Neuron (in vitro differentiated cells): ENCODE data around the gene HS6ST3.
"Not testable (repeated sequence)": the region's sequence is repeated elsewhere in the genome, so short reads cannot be mapped to it uniquely, and the experiment has no call there.

Experiments used
- H2AFZ ChIP-seq: one replicate; pipeline ENCODE4 v1.6.1; 2013; ENCODE audit warnings: low read depth, mild to moderate bottlenecking, inconsistent platforms, low read length, moderate library complexity
- H3K27me3 ChIP-seq: one replicate; pipeline ENCODE4 v1.6.1; 2013; ENCODE audit warnings: low read length; ENCODE audit not compliant: insufficient read depth
- H3K36me3 ChIP-seq: one replicate; pipeline ENCODE4 v1.6.1; 2013; ENCODE audit warnings: low read length; ENCODE audit not compliant: insufficient read depth
- H3K4me1 ChIP-seq: one replicate; pipeline ENCODE4 v1.6.1; 2013; ENCODE audit warnings: low read length; ENCODE audit not compliant: insufficient read depth
- H3K4me3 ChIP-seq: 2 replicates; pipeline ENCODE4 v1.5.1; 2013; ENCODE audit warnings: mild to moderate bottlenecking, low read length, moderate library complexity
- H3K9me3 ChIP-seq: one replicate; pipeline ENCODE4 v1.6.1; 2013; ENCODE audit warnings: low read length

Gene HS6ST3

GRCh38 chr13:96749825-96750224 lies 659.9 kb downstream of the HS6ST3 start:
- H2AFZ ChIP-seq, result no peak overlapping the region
- no peaks in the 10 kb centered on the region for H3K36me3 ChIP-seq
- no peaks in the 10 kb centered on the region for H3K4me1 ChIP-seq
- H3K4me3 ChIP-seq, result no peak overlapping the region
- H3K27me3 ChIP-seq, result no peaks in the 10 kb centered on the region
- H3K9me3 ChIP-seq, result no peaks in the 10 kb centered on the region

- no peaks in the 10 kb centered on the region for H3K27me3 ChIP-seq
- H2AFZ ChIP-seq, result no peak overlapping the region
- H3K36me3 ChIP-seq, result no peaks in the 10 kb centered on the region
- no peak overlapping the region for H3K4me3 ChIP-seq
- H3K4me1 ChIP-seq, result no peaks in the 10 kb centered on the region
- H3K9me3 ChIP-seq, result no peaks in the 10 kb centered on the region
These were observed 661.2 kb downstream of the HS6ST3 start for GRCh38 chr13:96751089-96751488.

- H3K36me3 ChIP-seq, result no peaks in the 10 kb centered on the region
- no peaks in the 10 kb centered on the region for H3K9me3 ChIP-seq
- H3K4me1 ChIP-seq, result no peaks in the 10 kb centered on the region
- no peak overlapping the region for H2AFZ ChIP-seq
- H3K27me3 ChIP-seq, result no peaks in the 10 kb centered on the region
- no peak overlapping the region for H3K4me3 ChIP-seq
These were observed 673.0 kb downstream of the HS6ST3 start for GRCh38 chr13:96762876-96763275.

- Histone ChIP-seq H2AFZ (no peak overlapping the region), H3K4me1 (no peaks in the 10 kb centered on the region), H3K4me3 (no peak overlapping the region), H3K36me3 (no peaks in the 10 kb centered on the region), H3K27me3 (no peaks in the 10 kb centered on the region), H3K9me3 (no peaks in the 10 kb centered on the region)
These were observed 676.4 kb downstream of the HS6ST3 start for GRCh38 chr13:96766306-96766705.

- H3K27me3 ChIP-seq, result no peaks in the 10 kb centered on the region
- no peak overlapping the region for H2AFZ ChIP-seq
- no peaks in the 10 kb centered on the region for H3K4me1 ChIP-seq
- no peaks in the 10 kb centered on the region for H3K9me3 ChIP-seq
- H3K36me3 ChIP-seq, result no peaks in the 10 kb centered on the region
- no peak overlapping the region for H3K4me3 ChIP-seq
These were observed 678.6 kb downstream of the HS6ST3 start for GRCh38 chr13:96768524-96768923.

- Histone ChIP-seq H3K4me1 (no peaks in the 10 kb centered on the region), H3K4me3 (no peak overlapping the region), H2AFZ (no peak overlapping the region), H3K27me3 (no peaks in the 10 kb centered on the region), H3K36me3 (no peaks in the 10 kb centered on the region), H3K9me3 (no peaks in the 10 kb centered on the region)
These were observed 680.0 kb downstream of the HS6ST3 start for GRCh38 chr13:96769874-96770273.

GRCh38 chr13:96771486-96772367 lies 681.8 kb downstream of the HS6ST3 start:
- no peaks in the 10 kb centered on the region for H3K4me1 ChIP-seq
- no peak overlapping the region for H2AFZ ChIP-seq
- H3K27me3 ChIP-seq, result no peaks in the 10 kb centered on the region
- no peaks in the 10 kb centered on the region for H3K36me3 ChIP-seq
- H3K9me3 ChIP-seq, result no peaks in the 10 kb centered on the region
- H3K4me3 ChIP-seq, result no peak overlapping the region

GRCh38 chr13:96772426-96772825 lies 682.5 kb downstream of the HS6ST3 start:
- H3K27me3 ChIP-seq, result no peaks in the 10 kb centered on the region
- H3K4me3 ChIP-seq, result no peak overlapping the region
- no peaks in the 10 kb centered on the region for H3K4me1 ChIP-seq
- H2AFZ ChIP-seq, result no peak overlapping the region
- H3K9me3 ChIP-seq, result no peaks in the 10 kb centered on the region
- no peaks in the 10 kb centered on the region for H3K36me3 ChIP-seq

- not testable (repeated sequence) for H3K27me3 ChIP-seq, H3K36me3 ChIP-seq, H3K4me3 ChIP-seq, H3K9me3 ChIP-seq, H3K4me1 ChIP-seq, H2AFZ ChIP-seq
These were observed 688.4 kb downstream of the HS6ST3 start for GRCh38 chr13:96778302-96778701.

- H2AFZ ChIP-seq, result no peak overlapping the region
These were observed 689.8 kb downstream of the HS6ST3 start for GRCh38 chr13:96779691-96780090.

GRCh38 chr13:96780105-96780504 lies 690.2 kb downstream of the HS6ST3 start:
- Histone ChIP-seq H3K36me3 (no peaks in the 10 kb centered on the region), H3K9me3 (no peaks in the 10 kb centered on the region), H3K4me3 (no peak overlapping the region), H3K4me1 (no peaks in the 10 kb centered on the region), H2AFZ (no peak overlapping the region), H3K27me3 (no peaks in the 10 kb centered on the region)

More at GRCh38 chr13:96779691-96780090, 689.8 kb downstream of the HS6ST3 start:
- Histone ChIP-seq H3K27me3 (no peaks in the 10 kb centered on the region), H3K36me3 (no peaks in the 10 kb centered on the region), H3K9me3 (no peaks in the 10 kb centered on the region), H3K4me3 (no peak overlapping the region), H3K4me1 (no peaks in the 10 kb centered on the region)

GRCh38 chr13:96781141-96781540 lies 691.2 kb downstream of the HS6ST3 start:
- Histone ChIP-seq H3K27me3 (no peaks in the 10 kb centered on the region), H3K9me3 (no peaks in the 10 kb centered on the region), H3K36me3 (no peaks in the 10 kb centered on the region), H3K4me1 (no peaks in the 10 kb centered on the region), H2AFZ (no peak overlapping the region), H3K4me3 (no peak overlapping the region)

GRCh38 chr13:96782186-96782585 lies 692.3 kb downstream of the HS6ST3 start:
- no peak overlapping the region for H3K4me3 ChIP-seq
- H3K4me1 ChIP-seq, result no peaks in the 10 kb centered on the region

GRCh38 chr13:96783057-96783456 lies 693.1 kb downstream of the HS6ST3 start:
- Histone ChIP-seq H3K4me3 (no peak overlapping the region), H2AFZ (no peak overlapping the region), H3K4me1 (no peaks in the 10 kb centered on the region), H3K27me3 (no peaks in the 10 kb centered on the region), H3K9me3 (no peaks in the 10 kb centered on the region), H3K36me3 (no peaks in the 10 kb centered on the region)

More at GRCh38 chr13:96782186-96782585, 692.3 kb downstream of the HS6ST3 start:
- Histone ChIP-seq H3K9me3 (no peaks in the 10 kb centered on the region), H3K27me3 (no peaks in the 10 kb centered on the region), H3K36me3 (no peaks in the 10 kb centered on the region), H2AFZ (no peak overlapping the region)
